ENCODE data around the gene APBA3.

Gene APBA3

GRCh38 chr19:3761382-3762129 is at the start of gene APBA3:
Gene APBA3, minus strand, starts transcription at chr19:3761692. Its CDS starts 1,428 bp downstream, at chr19:3760264.
- peak; percentile 75 for FAIRE-seq
- DNase-seq (ENCODE audit: insufficient read length, low spot score): peak; percentile 93

- DNase-seq (ENCODE audit: insufficient read length, low spot score): no peak
- FAIRE-seq: no peak
These were observed 49.3 kb upstream of the APBA3 start for GRCh38 chr19:3810708-3811355.

- FAIRE-seq: peak; percentile 61
- peak; percentile 68 for DNase-seq (ENCODE audit: insufficient read length, low spot score)
These were observed 48.6 kb upstream of the APBA3 start for GRCh38 chr19:3809881-3810707.

GRCh38 chr19:3808420-3809143 is 47.1 kb upstream of the APBA3 start:
- FAIRE-seq: no peak
- DNase-seq (ENCODE audit: insufficient read length, low spot score): no peak

- DNase-seq (ENCODE audit: insufficient read length, low spot score): no peak
- FAIRE-seq: no peak
These were observed 46.3 kb upstream of the APBA3 start for GRCh38 chr19:3807574-3808354.

GRCh38 chr19:3807131-3807480 is 45.6 kb upstream of the APBA3 start:
- DNase-seq (ENCODE audit: insufficient read length, low spot score): no peak
- no peak for FAIRE-seq

GRCh38 chr19:3805859-3806258 is 44.4 kb upstream of the APBA3 start:
- FAIRE-seq (no peak), DNase-seq (ENCODE audit: insufficient read length, low spot score) (no peak)

GRCh38 chr19:3804429-3804828 is 42.9 kb upstream of the APBA3 start:
- DNase-seq (ENCODE audit: insufficient read length, low spot score) (no peak), FAIRE-seq (no peak)

- no peak for DNase-seq (ENCODE audit: insufficient read length, low spot score)
- FAIRE-seq: no peak
These were observed 42.5 kb upstream of the APBA3 start for GRCh38 chr19:3803986-3804385.

GRCh38 chr19:3803114-3803888 is 41.8 kb upstream of the APBA3 start:
- FAIRE-seq (no peak), DNase-seq (ENCODE audit: insufficient read length, low spot score) (no peak)

- FAIRE-seq (no peak), DNase-seq (ENCODE audit: insufficient read length, low spot score) (no peak)
These were observed 40.1 kb upstream of the APBA3 start for GRCh38 chr19:3801412-3802096.

GRCh38 chr19:3800996-3801395 is 39.5 kb upstream of the APBA3 start:
- FAIRE-seq (no peak), DNase-seq (ENCODE audit: insufficient read length, low spot score) (no peak)

- DNase-seq (ENCODE audit: insufficient read length, low spot score): no peak
- no peak for FAIRE-seq
These were observed 36.6 kb upstream of the APBA3 start for GRCh38 chr19:3798137-3798536.

GRCh38 chr19:3796358-3796757 is 34.9 kb upstream of the APBA3 start:
- DNase-seq (ENCODE audit: insufficient read length, low spot score) (no peak), FAIRE-seq (no peak)

GRCh38 chr19:3793799-3794198 is 32.3 kb upstream of the APBA3 start:
- no peak for DNase-seq (ENCODE audit: insufficient read length, low spot score)
- FAIRE-seq: no peak

GRCh38 chr19:3792114-3792513 is 30.6 kb upstream of the APBA3 start:
- FAIRE-seq (no peak), DNase-seq (ENCODE audit: insufficient read length, low spot score) (no peak)

GRCh38 chr19:3790941-3791340 is 29.4 kb upstream of the APBA3 start:
- no peak for FAIRE-seq
- no peak for DNase-seq (ENCODE audit: insufficient read length, low spot score)

GRCh38 chr19:3790209-3790734 is 28.8 kb upstream of the APBA3 start:
- FAIRE-seq (no peak), DNase-seq (ENCODE audit: insufficient read length, low spot score) (no peak)
